BLaER1 (cell line): ENCODE data around the gene TM9SF4.

ENCODE experiments used
- H3K27ac ChIP-seq: shearing (Covaris generic); formaldehyde crosslinking; 2 replicates; pipeline ENCODE4 v1.8.1; 2022
- H3K27me3 ChIP-seq: shearing (Covaris generic); formaldehyde crosslinking; 2 replicates; pipeline ENCODE4 v1.8.1; 2022
- H3K36me3 ChIP-seq: shearing (Covaris generic); formaldehyde crosslinking; 2 replicates; pipeline ENCODE4 v1.8.1; 2022
- H3K4me1 ChIP-seq: shearing (Covaris generic); formaldehyde crosslinking; 2 replicates; pipeline ENCODE4 v1.8.1; 2022
- H3K4me2 ChIP-seq: shearing (Covaris generic); formaldehyde crosslinking; 2 replicates; pipeline ENCODE4 v1.8.1; 2022
- H3K4me3 ChIP-seq: shearing (Covaris generic); formaldehyde crosslinking; 2 replicates; pipeline ENCODE4 v1.8.1; 2022
- H3K9ac ChIP-seq: shearing (Covaris generic); formaldehyde crosslinking; 2 replicates; pipeline ENCODE4 v1.8.1; 2022
- H3K9me3 ChIP-seq: shearing (Covaris generic); formaldehyde crosslinking; 2 replicates; pipeline ENCODE4 v1.8.1; 2022
- H4K20me1 ChIP-seq: shearing (Covaris generic); formaldehyde crosslinking; 2 replicates; pipeline ENCODE4 v1.8.1; 2022
- Cebpa-rat ChIP-seq: shearing (Covaris generic); IDR thresholded peaks from 2 replicates; pipeline ENCODE4 v1.8.1; 2022

Gene TM9SF4

DNA sequence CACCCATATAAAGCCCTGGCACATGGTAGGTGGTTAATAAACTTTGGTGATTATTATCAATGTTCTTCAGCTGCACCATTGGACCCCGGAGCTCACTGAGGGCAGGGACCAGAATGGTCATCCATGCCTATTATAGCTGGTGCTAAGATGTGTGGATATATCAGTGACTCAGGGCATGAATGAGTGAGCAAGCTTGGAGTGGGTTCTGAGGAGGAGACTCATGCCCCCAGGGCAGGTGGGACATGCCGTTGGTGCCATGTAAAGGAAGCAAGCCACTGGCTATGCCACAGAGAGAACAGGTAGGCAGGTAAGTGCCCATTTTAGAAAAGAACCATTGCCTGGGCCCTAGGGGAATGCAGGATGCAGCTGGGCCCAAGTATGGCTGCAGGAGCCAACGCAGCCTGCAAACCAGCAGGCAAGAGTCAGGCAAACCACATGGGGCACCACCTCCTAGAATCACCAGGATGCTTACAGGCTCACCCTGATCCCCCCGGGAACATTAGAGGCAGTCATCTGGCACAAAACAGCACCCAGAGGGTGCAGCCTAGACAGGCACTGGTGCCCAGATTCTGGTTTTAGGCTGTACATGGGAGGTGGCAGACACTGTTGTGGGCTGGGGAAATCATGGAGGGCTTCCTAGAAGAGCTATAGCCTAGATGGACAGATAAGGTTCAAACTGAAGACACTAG is 74.6 kb downstream of the TM9SF4 start:
- H3K27me3 ChIP-seq: peaks cover 2% of the 10 kb centered on the region
- no peak overlapping the region for H3K4me3 ChIP-seq
- no peak overlapping the region for H3K27ac ChIP-seq
- peak overlapping the region; percentile 53 for H3K4me2 ChIP-seq
- H3K9me3 ChIP-seq: no peaks in the 10 kb centered on the region
- no peak overlapping the region for H3K9ac ChIP-seq
- H3K4me1 ChIP-seq: peaks cover 19% of the 10 kb centered on the region
- peaks cover 13% of the 10 kb centered on the region for H4K20me1 ChIP-seq
- H3K36me3 ChIP-seq: no peaks in the 10 kb centered on the region
- no peak for TF ChIP-seq Cebpa-rat

- H3K4me3 ChIP-seq: no peak overlapping the region
- no peaks in the 10 kb centered on the region for H3K36me3 ChIP-seq
- no peak overlapping the region for H3K27ac ChIP-seq
- H3K27me3 ChIP-seq: peaks cover 12% of the 10 kb centered on the region
- no peak overlapping the region for H3K9ac ChIP-seq
- peaks cover 25% of the 10 kb centered on the region for H3K4me1 ChIP-seq
- peaks cover 23% of the 10 kb centered on the region for H4K20me1 ChIP-seq
- H3K4me2 ChIP-seq: no peak overlapping the region
- no peak for TF ChIP-seq Cebpa-rat
- no peaks in the 10 kb centered on the region for H3K9me3 ChIP-seq
Observed at GRCh38 chr20:32184961-32185603, 75.6 kb downstream of the TM9SF4 start.

DNA sequence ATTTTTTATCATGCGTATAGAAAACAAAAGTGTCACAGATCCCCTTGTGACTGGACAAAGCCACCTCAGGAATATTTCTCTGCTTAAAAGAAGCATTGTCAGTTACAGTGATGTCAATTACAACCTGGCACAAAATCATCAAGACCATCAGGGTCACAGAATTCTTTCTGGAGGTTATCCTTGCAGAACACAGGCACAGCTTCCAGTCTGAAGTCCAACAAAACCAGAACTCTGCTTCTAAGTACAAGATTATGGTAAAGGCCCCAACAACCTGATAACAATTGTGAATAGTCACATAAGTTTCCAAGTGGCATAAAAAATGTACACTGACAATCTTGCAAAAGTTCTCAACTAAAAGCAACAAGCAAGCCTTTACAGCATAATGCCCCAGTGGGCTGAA is 77.0 kb downstream of the TM9SF4 start:
- no peak for TF ChIP-seq Cebpa-rat
- Histone ChIP-seq H3K36me3 (peaks cover 3% of the 10 kb centered on the region; the same call in 1 of the 2 replicates), H3K4me1 (peaks cover 39% of the 10 kb centered on the region), H4K20me1 (peaks cover 37% of the 10 kb centered on the region), H3K9ac (no peak overlapping the region), H3K4me3 (no peak overlapping the region), H3K27me3 (peaks cover 26% of the 10 kb centered on the region), H3K4me2 (no peak overlapping the region), H3K27ac (no peak overlapping the region), H3K9me3 (no peaks in the 10 kb centered on the region)

DNA sequence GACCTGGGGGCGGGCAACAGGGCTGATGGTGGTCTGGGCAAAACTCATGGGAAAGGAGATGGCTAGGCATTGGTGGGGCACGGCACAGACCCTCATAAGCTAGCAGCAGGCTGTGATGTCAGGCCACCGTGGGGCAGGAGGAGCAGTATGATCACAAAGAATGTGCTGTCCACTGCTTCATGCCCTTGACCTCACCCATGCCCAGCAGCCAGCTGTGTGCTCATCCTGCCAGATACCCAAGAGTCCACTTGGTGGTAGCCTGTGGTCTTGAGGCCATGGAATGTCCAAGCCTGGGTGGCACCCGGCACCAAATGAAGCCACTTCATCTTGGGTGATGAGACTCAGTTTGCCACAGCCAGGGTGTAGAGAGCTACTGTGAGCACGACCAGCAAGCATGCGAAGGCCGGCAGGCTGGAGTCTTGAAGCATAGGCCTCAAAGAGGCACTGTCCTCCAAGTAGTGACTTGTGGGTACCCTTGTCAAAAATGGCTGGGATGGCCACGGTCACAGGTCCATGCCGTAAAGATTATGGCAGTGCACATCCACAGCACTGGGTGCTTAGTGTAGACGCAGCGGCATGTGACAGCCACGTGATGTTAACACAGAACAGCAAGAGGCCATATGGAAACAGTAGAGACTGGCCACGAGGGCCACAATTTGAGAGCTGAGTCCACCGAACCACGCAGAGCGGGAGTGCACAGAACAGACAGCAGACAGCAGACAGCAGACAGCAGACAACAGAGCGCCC is 79.0 kb downstream of the TM9SF4 start:
- no peak overlapping the region for H3K9ac ChIP-seq

DNA sequence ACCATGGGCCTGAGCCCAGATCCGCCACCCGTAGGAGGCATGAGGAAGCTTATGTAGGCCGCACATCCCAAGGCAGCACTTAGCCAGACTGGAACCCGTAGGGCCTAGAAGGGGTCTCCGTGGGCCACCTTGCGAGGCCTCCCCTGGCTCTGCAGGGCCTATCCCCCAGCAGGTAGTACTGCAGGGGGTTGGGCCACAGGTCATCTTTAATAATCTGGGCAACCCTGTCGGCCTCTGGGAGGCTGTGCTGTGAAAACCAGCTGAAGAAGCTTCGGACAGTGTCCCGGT is 79.6 kb downstream of the TM9SF4 start:
- peaks cover 29% of the 10 kb centered on the region for H3K27me3 ChIP-seq
- H3K9ac ChIP-seq: peak overlapping the region; percentile 83; the same call in 1 of the 2 replicates
- peak overlapping the region; percentile 83 for H3K4me2 ChIP-seq
- H3K9me3 ChIP-seq: no peaks in the 10 kb centered on the region
- 0 out of 2 replicates have a peak overlapping the region, but pooled peaks have one; percentile 80 for H3K27ac ChIP-seq
- peak overlapping the region; percentile 77; the same call in 1 of the 2 replicates for H3K4me3 ChIP-seq
- peaks cover 63% of the 10 kb centered on the region for H4K20me1 ChIP-seq
- peaks cover 22% of the 10 kb centered on the region for H3K36me3 ChIP-seq
- peaks cover 37% of the 10 kb centered on the region for H3K4me1 ChIP-seq
- TF ChIP-seq Cebpa-rat: no peak

More for the DNA sequence above, 79.0 kb downstream of the TM9SF4 start:
- H3K9me3 ChIP-seq: no peaks in the 10 kb centered on the region
- no peak overlapping the region for H3K27ac ChIP-seq
- TF ChIP-seq Cebpa-rat: no peak
- H3K36me3 ChIP-seq: peaks cover 17% of the 10 kb centered on the region; the same call in 1 of the 2 replicates
- peaks cover 29% of the 10 kb centered on the region for H3K27me3 ChIP-seq
- peaks cover 57% of the 10 kb centered on the region for H4K20me1 ChIP-seq
- no peak overlapping the region for H3K4me3 ChIP-seq
- H3K4me2 ChIP-seq: peak overlapping the region; percentile 83
- H3K4me1 ChIP-seq: peaks cover 41% of the 10 kb centered on the region

GRCh38 chr20:32189691-32190615 is 80.4 kb downstream of the TM9SF4 start:
- Histone ChIP-seq H3K4me3 (peak overlapping the region; percentile 77), H3K9ac (peak overlapping the region; percentile 83), H3K27me3 (peaks cover 29% of the 10 kb centered on the region), H3K36me3 (peaks cover 31% of the 10 kb centered on the region), H3K27ac (peak overlapping the region; percentile 80), H3K9me3 (no peaks in the 10 kb centered on the region), H3K4me2 (peak overlapping the region; percentile 83), H4K20me1 (peaks cover 71% of the 10 kb centered on the region), H3K4me1 (peaks cover 29% of the 10 kb centered on the region)
- no peak for TF ChIP-seq Cebpa-rat

DNA sequence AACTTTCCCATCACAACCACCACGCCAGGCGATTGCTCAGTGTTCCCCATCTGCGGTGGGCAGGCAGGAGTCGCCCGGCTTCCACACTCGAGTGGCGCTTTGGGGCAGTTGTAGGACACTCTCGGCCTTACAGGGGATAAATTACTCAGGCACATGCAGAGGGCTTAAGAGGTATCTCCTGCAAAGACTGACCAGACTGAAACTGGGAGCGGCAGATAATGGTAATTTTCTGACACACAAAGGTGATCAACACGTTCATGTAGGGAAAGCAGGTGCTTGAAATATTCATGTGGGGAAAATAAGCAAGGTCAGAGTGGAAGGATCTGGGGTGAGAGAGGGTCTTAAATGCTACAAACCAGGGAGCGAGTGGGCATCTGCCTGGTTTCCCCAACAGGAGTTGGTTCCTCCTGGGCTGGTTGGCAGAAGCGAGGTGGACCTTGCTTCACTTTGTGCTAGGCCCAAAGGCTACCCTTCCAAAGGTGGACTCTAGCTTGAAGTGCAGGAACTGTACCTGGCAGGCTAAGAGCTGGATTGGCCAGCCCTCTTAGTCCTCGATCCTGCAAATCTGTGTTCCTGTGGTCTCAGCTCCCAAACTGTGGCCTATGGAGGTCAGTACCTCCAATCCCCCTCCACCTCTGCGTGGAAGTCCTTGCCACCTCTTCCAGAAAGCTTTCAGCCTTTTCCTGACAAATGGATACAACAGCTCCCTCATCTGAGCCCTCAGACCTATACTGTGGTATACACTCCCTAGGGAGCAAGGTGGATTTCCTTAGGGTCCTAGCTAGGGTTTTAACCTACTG is 81.3 kb downstream of the TM9SF4 start:
- H3K4me2 ChIP-seq: peak overlapping the region; percentile 83

GRCh38 chr20:32191422-32191821 is 81.9 kb downstream of the TM9SF4 start:
- Histone ChIP-seq H3K4me1 (peaks cover 29% of the 10 kb centered on the region), H3K4me2 (peak overlapping the region; percentile 83; the same call in 1 of the 2 replicates), H3K9ac (no peak overlapping the region), H3K9me3 (no peaks in the 10 kb centered on the region), H3K36me3 (peaks cover 46% of the 10 kb centered on the region), H4K20me1 (peaks cover 86% of the 10 kb centered on the region), H3K27ac (no peak overlapping the region), H3K27me3 (peaks cover 29% of the 10 kb centered on the region), H3K4me3 (no peak overlapping the region)
- no peak for TF ChIP-seq Cebpa-rat

More for the DNA sequence above, 81.3 kb downstream of the TM9SF4 start:
- Histone ChIP-seq H3K9me3 (no peaks in the 10 kb centered on the region), H4K20me1 (peaks cover 80% of the 10 kb centered on the region), H3K4me3 (peak overlapping the region; percentile 77), H3K36me3 (peaks cover 40% of the 10 kb centered on the region), H3K4me1 (peaks cover 29% of the 10 kb centered on the region), H3K9ac (peak overlapping the region; percentile 83), H3K27me3 (peaks cover 29% of the 10 kb centered on the region), H3K27ac (peak overlapping the region; percentile 80)
- no peak for TF ChIP-seq Cebpa-rat
